ENCODE measurements around the gene FNDC1.

FNDC1 gene

DNA sequence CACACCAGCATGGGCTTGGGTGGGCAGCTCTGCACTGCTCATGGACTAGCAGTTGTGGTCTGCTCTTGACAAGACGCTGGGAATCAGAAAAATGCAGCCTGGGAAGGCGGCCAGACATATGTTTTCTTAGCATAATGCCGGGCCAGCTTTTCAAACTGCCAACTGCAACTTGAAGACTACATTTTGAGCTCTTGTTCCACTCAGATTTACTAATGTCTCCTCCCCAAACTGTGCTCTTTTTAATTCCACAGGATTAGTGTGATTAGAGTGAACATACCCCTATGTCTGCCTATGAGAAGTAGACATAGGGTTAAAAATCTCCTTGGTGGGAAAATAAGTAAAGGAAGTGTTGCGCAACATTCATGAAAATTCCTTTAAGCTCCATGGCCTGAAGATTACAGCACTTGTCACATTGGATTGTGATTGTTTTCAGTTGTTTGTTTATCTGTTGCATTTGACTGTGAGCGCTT, 5.3 kb upstream of the FNDC1 start:
- DNase-seq: no peak

GRCh38 chr6:159168536-159169192, 536 bp upstream of the FNDC1 start:
- DNase-seq: no peak

DNA sequence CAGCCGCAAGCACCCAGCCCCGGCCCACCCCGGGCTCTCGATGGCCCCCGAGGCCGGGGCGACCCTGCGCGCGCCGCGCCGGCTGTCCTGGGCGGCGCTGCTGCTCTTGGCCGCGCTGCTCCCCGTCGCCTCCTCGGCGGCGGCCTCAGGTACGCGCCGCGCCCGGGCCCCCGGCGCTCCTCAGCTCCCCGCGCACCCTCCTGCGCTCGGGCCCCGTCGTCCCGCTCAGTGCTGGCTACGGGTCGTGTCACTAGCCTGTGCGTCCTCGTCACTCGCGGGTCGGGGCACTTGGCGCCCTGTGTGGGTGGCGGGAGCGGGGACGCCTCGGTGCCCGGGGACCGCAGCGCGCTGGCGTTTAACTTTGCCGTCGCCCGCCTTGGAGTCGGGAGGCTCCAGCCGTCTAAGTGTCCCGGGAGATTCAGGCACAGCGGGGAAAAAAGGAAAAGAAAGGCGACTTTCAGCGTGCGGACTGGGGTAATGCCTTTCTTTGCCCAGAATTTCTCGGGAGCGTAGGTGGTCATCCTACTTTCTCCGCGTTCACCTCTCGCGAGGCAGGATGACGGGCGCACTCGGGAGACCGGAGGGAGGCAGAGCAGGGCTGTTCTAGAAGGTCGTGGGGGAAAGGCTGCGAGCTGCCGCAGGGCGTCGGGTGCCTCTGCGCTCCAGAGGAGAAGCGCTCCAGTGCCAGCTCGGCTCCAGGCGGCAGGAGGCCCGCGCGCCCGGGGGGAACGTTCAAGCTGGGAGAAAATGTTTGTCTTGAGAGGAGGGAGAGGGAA, 545 bp downstream of the FNDC1 start:
- DNase-seq: no peak

DNA sequence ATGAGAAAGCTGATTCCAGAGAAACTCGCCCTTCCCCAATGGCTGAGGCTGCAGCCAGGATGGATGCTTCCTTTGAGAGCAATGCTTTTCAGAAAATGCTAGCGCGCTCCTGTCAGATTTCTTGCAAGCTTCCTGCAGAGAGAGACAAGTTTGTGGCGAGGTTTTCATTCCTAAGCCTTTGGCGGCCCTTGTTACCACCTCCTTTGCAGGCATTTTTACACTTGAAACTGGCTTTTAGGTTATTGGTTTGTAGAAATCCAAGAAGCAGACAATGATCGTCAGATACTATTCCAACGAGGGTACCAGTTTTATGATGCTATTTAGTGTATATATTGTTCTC, 1.1 kb downstream of the FNDC1 start:
- DNase-seq: no peak

GRCh38 chr6:159170999-159171712, 2.0 kb downstream of the FNDC1 start:
- no peak for DNase-seq

- no peak for DNase-seq
Observed at GRCh38 chr6:159172091-159172491, 2.9 kb downstream of the FNDC1 start.

- DNase-seq: peak; percentile 29
Observed at GRCh38 chr6:159174263-159174969, 5.2 kb downstream of the FNDC1 start.

DNA sequence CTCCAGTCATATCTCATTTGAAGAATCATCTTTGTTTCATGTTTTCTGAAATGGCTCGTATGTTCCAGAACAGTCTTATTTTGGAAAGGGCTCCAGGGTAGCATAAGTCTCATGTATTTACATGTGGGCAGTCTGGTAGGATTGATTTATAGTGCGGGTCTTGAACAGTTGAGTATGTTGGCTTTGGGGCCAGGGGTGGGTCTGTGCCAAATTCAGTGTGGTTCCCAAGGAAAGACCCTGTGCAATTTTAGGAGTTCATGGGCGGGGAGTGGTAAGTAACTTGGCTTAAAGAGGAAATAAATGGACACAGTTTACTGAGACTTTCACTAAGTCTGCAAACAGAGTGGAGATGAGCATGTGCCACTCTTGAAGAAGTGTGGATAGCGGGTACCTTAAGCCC, 7.7 kb downstream of the FNDC1 start:
- no peak for DNase-seq

DNA sequence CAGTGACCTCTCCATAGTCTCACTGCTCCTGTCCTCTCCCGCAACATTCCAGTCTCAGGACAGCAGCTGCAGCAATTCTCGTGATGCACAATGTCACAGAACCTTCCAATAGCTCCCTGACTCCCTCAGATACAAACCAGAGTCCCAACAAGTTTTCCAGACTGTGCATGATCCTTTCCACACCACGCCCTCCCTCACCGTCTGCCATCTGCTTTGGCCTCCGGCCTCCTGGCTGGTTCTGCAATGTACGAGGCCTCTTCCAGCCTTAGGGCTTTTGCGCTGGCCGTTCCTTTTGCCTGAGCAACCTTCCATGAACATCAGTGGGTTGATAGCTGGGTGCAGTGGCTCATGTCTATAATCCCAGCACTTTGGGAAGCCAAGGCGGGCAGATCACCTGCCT, 9.6 kb downstream of the FNDC1 start:
- no peak for DNase-seq

GRCh38 chr6:159180001-159180400, 10.8 kb downstream of the FNDC1 start:
- no peak for DNase-seq

DNA sequence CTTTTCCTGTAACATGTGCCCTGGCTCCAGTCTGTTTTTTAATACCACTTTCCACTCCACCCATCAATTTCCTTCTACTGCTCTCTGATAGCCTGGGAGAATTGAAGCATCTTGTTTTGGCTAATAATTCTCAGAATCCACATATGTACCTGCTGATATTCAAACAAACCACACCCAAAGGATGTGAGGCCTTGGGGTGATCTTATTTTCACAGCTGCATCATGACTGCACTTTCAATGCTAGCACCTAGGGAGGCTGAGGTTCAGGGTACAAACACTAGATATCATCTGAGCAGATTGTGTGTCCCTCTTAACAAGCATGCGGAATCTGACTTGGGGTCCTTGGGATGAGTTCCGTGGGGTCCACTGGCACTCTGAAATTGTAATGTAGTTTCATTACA, 12.7 kb downstream of the FNDC1 start:
- DNase-seq: no peak

GRCh38 chr6:159184559-159184958, 15.4 kb downstream of the FNDC1 start:
- DNase-seq: no peak

GRCh38 chr6:159190460-159190859, 21.3 kb downstream of the FNDC1 start:
- DNase-seq: no peak

GRCh38 chr6:159193923-159194322, 24.7 kb downstream of the FNDC1 start:
- no peak for DNase-seq

DNA sequence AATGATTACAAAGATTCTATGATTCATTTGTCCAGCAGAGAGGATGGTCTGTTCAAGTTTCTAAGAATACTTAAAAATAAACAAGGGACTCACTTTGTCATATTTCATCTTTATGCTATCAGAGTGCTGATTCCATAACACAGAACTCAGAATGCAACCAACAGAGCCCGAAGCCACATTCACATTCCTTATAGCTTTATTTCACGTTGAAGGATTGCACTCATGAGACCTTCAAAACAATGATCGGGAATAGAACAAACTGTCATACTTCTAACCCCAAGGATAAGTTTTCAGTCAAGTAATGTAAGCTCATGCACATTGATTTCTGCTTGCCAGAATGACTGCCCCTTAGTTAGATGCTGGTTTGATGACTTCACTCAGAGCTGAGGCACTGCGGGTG, 25.2 kb downstream of the FNDC1 start:
- no peak for DNase-seq

- no peak for DNase-seq
Observed at GRCh38 chr6:159196430-159196975, 27.3 kb downstream of the FNDC1 start.

DNA sequence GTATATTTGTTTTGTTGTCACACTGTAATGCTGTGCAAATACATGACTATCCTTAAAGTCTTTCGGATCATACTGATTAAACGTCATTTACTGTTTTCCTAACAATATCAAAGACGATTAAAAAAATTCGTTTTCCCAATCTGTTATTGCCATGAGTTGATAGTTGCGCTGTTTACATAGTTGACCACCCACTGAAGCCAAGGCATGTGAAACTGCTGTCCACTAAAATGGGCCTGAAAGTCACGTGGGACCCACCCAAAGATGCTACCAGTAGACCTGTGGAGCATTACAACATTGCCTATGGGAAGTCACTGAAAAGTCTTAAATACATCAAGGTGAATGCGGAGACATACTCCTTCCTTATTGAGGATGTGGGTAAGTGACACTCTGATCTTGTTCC, 28.1 kb downstream of the FNDC1 start:
- no peak for DNase-seq

DNA sequence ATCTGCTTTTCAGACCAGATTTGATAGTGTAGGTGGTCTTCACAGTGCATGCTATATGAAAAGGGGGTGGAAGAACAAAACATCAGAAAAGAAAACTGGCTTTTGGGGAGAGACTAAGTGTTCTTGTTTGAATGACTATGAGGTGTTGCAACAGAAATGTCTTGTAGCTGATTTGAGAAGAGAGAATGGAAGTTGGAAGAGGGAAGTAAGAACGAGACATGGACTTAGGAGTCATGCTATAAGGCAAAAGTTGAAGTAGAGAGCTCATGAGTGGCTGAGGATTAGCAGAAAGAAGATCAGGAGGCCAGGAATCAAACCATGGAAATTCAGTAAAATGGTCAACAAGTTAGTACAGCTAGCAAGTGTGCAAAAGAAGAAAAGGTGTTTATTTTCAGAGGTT, 32.1 kb downstream of the FNDC1 start:
- no peak for DNase-seq

GRCh38 chr6:159203304-159204005, 34.3 kb downstream of the FNDC1 start:
- no peak for DNase-seq

GRCh38 chr6:159204605-159205004, 35.4 kb downstream of the FNDC1 start:
- DNase-seq: no peak

DNA sequence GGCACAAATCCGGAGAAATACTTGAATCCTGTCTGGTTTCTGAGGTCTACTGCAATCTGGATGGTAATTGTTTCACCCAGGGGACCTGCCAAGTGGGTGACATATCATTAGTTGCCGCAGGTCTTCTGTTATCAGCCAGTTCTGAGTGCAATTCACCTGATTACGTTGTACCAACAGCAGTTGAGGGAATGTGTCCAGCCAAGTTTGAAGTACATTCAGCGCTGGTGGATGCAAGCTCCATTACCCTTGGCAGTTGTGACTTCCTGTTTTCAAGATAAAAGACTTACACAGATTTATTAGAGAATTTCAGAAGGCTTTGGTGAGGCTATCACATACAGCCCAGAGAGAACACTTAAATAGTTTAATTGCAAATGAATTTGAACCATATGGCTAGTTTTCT, 42.8 kb downstream of the FNDC1 start:
- DNase-seq: no peak

DNA sequence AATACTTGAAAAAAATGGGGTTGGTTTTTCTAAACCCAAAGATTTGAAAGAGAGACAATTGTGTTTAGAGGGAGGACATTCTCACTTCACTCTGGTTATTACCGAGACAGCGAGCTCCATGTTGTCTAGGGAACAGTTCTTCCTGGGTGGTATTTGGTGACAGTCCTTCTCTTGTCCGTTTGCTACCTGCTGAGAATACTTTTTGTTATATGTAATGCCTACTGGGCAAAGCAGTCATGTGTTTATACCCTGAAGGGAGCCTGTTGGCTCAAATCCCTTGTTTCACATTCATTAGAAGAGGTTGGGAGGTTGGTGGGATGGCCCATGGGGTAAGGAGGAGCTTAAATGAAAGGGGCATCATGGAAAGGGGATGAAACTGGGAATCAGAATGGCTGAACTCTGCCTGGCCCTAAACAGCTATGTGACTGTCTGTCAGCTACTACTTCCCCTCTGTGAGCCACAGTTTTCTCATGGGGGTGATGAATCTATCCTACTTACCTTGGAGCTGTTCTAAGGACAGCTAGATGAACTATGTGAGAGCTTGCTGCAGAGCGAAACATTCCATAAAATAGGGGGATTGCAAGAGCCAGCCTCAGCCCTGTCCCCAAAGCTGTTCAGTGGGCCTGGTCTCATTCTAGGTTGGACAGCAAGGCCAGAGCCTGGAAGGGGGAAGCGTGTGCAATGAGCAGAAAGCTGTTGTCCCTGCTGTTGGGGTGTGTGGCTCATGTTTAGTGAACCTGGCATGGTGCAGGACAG, 43.5 kb downstream of the FNDC1 start:
- DNase-seq: no peak

Data from effector CD8-positive, alpha-beta T cell (primary cell).